ENCODE measurements around the gene APH1B. TPM values are rescaled to one million over a fixed set of nuclear protein-coding genes. Genes with fewer than 3 reads are reported as not detected.
"Not testable (repeated sequence)": the region's sequence is repeated elsewhere in the genome, so short reads cannot be mapped to it uniquely, and the experiment has no call there.

APH1B gene
- polyA plus RNA-seq, 1 experiment = 12.6 TPM

DNA sequence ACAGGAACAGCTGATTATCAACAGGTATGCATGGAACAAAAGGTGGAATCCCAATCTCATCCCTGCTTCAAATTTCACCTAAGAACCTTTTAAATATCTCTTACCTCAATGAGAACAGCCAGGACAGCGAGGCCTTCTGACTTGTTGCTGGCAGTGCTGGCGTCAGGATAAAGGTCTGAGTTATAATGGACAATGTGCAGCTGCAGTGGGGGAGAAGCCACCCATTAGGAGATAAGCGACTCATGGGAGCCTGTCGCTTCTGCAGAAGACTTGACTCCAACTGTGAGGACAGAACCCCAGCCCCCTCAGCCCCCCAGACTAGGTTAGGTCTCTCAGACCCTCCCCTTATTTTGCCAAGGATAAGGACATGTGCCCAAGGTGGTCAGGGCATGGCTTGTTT, 64.5 kb downstream of the APH1B start:
- ChIA-PET CTCF (interaction anchor here (0.9 kb wide), 1 partner anchor 9 kb away, joined by 3 read pairs; no protein-coding TSS in a partner anchor), POLR2A (no interaction called here)
- no peak for DNase-seq (ENCODE audit: low read depth)
- no peak overlapping the region for H3K4me3 ChIP-seq (ENCODE audit: low read depth, low read length)
- H3K36me3 ChIP-seq (ENCODE audit: control insufficient read depth, insufficient read depth, low read length) = no peaks in the 10 kb centered on the region
- H3K27me3 ChIP-seq (ENCODE audit: control insufficient read depth, insufficient read depth, low read length) = no peaks in the 10 kb centered on the region
- no peak for TF ChIP-seq CTCF (IDR thresholded peaks at IDR 0.05; ENCODE audit: insufficient read depth, low read depth, low read length)

- CTCF ChIA-PET = interaction anchor here (0.8 kb wide), 1 partner anchor 11 kb away, joined by 3 read pairs; no protein-coding TSS in a partner anchor
- POLR2A ChIA-PET; H3K27me3 ChIP-seq (ENCODE audit: control insufficient read depth, insufficient read depth, low read length); H3K4me3 ChIP-seq (ENCODE audit: low read depth, low read length); H3K36me3 ChIP-seq (ENCODE audit: control insufficient read depth, insufficient read depth, low read length); DNase-seq (ENCODE audit: low read depth): not testable (repeated sequence)
Measured at GRCh38 chr15:63342996-63343562, 65.7 kb downstream of the APH1B start.

DNA sequence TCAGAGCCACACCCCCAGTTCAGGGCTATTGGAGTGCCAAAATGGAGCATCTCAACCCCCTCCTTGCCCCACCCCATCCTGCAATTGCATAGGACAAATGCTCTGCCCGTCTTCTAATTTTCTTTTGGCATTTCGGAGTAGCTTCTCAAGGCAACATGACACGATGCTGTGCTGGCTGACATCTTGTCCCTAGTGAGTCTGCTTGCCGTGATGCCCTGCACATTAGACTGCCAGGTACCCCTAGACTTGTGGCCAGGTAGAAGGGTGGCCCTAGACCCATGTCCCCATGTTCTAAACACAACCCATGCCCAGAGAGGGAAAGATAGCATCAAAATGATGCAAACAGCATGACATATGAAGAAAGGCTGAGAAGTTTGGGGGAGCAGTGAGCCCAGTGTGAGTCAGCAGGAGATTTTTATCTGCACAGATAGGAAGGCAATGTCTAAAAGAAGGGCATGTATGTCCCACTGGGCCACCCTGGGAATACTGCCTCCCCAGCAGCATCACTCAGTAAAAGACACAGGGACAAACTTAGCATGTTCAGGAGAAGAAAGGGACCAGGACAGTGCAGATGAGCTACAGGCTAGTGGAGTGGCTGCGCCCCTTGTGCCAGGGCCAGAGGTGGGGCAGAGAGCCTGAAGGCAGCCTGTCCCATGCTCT, 67.5 kb downstream of the APH1B start:
- Histone ChIP-seq H3K4me3 (ENCODE audit: low read depth, low read length) (no peak overlapping the region), H3K36me3 (ENCODE audit: control insufficient read depth, insufficient read depth, low read length) (no peaks in the 10 kb centered on the region), H3K27me3 (ENCODE audit: control insufficient read depth, insufficient read depth, low read length) (no peaks in the 10 kb centered on the region)
- no peak for TF ChIP-seq CTCF (IDR thresholded peaks at IDR 0.05; ENCODE audit: insufficient read depth, low read depth, low read length)
- CTCF ChIA-PET = interaction anchor here (1.0 kb wide), 1 partner anchor 13 kb away, joined by 3 read pairs; no protein-coding TSS in a partner anchor
- DNase-seq (ENCODE audit: low read depth) = no peak
- POLR2A ChIA-PET = no interaction called here

DNA sequence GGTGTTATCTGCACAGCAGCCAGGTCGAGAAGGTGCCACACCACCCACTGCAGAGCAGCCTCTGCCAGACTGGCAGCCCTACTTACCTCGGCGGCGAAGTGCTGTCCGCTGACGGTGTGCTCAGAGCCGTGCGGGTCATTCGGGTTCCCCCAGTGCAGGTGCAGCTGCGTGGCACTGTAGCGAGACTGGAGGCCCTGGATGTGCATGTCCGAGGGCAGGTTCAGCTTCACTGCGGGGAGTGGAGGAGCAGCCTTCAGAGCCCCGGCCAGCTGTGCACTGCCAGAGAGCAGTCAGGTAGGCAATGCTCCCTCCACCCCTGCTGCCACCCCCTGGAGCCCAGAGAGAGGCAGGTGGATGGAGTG, 68.0 kb downstream of the APH1B start:
- TF ChIP-seq CTCF (IDR thresholded peaks at IDR 0.05; ENCODE audit: insufficient read depth, low read depth, low read length) = no peak
- Histone ChIP-seq H3K27me3 (ENCODE audit: control insufficient read depth, insufficient read depth, low read length) (no peaks in the 10 kb centered on the region), H3K4me3 (ENCODE audit: low read depth, low read length) (no peak overlapping the region), H3K36me3 (ENCODE audit: control insufficient read depth, insufficient read depth, low read length) (no peaks in the 10 kb centered on the region)
- POLR2A ChIA-PET = no interaction called here
- DNase-seq (ENCODE audit: low read depth) = no peak
- CTCF ChIA-PET = interaction anchor here (1.0 kb wide), 1 partner anchor 14 kb away, joined by 3 read pairs; no protein-coding TSS in a partner anchor

DNA sequence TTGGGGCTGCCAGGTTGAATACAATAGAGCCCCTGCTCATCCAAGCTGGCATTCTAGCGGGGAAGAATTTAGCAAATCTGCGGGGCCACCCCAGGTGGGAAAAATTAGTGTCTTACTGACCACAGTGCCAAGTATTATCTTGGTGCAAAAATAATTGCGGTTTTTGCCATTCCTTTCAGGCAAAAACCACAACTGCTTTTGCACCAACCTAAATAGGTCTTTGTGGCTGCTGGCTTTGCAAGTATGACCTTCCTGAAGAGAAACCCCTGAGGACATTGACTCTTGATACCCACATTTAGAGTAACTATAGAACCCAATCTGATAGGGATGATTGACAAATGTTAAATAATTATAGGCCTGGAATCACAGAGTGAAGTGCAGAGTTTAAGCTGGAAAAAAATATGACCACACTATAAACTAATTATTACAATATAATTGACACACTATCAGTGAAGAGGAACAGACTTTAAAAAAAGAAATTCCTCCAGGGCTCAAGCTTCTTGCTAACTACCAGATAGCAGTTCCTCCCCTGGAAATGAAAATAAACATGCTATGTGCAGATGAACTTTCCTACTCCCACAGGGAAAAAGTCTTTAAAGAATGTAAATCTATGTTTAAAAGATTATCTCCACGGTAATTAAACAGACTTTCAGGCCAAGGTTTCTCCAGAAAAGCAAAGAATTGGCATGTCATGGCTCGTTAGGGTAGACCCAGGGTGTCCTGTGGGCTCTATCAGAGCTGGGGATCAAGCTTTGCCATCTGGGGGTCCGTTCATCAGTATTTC, 69.9 kb downstream of the APH1B start:
- DNase-seq (ENCODE audit: low read depth) = no peak
- Histone ChIP-seq H3K36me3 (ENCODE audit: control insufficient read depth, insufficient read depth, low read length) (no peaks in the 10 kb centered on the region), H3K4me3 (ENCODE audit: low read depth, low read length) (no peak overlapping the region), H3K27me3 (ENCODE audit: control insufficient read depth, insufficient read depth, low read length) (no peaks in the 10 kb centered on the region)
- CTCF ChIA-PET = interaction anchor here (0.8 to 1.3 kb wide), 2 partner anchors 9 to 84 kb away, joined by 3 read pairs; no protein-coding TSS in a partner anchor
- POLR2A ChIA-PET = no interaction called here
- TF ChIP-seq CTCF (IDR thresholded peaks at IDR 0.05; ENCODE audit: insufficient read depth, low read depth, low read length) = no peak

Data from BJ (cell line).